Measurements from ENCODE around the gene ADRA2B.

Gene ADRA2B

DNA sequence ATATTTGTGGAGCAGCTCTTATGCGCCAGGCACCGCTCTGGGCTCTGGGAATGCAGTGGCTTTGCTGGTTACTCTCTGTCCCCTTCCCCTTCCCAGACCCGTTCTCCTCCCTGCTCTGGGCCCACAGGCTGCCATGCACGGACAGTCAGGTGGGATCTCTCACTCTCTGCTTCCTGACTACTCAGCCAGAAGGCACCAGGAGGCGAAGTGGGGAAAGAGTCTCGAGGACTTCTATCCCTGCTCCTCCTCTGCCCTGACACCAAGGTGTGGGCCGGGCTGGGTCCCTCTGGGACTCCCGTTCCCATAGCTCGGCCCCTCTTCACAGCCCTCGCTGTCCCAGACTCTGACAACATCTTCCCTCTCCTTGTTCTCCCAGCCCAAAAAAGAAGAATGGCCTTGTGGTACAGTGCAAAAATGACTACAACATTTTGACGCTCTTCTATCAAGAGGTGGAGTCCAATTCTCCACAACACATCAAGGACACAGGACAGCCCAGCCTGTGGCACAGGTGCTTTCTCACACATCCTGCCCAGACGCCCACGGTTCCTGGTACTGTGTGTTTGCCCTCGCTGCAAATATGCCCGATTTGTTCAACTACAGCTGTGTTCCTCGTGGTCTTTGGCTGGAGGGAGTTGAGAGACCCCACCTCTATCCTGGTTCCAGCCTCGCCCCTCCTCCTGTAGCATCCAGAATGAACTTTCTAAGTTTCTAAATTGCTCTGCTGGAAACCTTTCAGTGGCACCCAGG, 42.9 kb upstream of the ADRA2B start:
- no peak overlapping the region for H3K4me3 ChIP-seq (ENCODE audit: low read depth, low read length)
- in situ Hi-C loops (cut with HindIII; ENCODE audit: low sequenced_read_pairs), result no loop called here
- TF ChIP-seq, protein P1, sequence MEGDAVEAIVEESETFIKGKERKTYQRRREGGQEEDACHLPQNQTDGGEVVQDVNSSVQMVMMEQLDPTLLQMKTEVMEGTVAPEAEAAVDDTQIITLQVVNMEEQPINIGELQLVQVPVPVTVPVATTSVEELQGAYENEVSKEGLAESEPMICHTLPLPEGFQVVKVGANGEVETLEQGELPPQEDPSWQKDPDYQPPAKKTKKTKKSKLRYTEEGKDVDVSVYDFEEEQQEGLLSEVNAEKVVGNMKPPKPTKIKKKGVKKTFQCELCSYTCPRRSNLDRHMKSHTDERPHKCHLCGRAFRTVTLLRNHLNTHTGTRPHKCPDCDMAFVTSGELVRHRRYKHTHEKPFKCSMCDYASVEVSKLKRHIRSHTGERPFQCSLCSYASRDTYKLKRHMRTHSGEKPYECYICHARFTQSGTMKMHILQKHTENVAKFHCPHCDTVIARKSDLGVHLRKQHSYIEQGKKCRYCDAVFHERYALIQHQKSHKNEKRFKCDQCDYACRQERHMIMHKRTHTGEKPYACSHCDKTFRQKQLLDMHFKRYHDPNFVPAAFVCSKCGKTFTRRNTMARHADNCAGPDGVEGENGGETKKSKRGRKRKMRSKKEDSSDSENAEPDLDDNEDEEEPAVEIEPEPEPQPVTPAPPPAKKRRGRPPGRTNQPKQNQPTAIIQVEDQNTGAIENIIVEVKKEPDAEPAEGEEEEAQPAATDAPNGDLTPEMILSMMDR (IDR thresholded peaks at IDR 0.05; ENCODE audit: low read depth, low read length), result no peak
- DNase-seq (ENCODE audit: low read depth, low spot score), result no peak

DNA sequence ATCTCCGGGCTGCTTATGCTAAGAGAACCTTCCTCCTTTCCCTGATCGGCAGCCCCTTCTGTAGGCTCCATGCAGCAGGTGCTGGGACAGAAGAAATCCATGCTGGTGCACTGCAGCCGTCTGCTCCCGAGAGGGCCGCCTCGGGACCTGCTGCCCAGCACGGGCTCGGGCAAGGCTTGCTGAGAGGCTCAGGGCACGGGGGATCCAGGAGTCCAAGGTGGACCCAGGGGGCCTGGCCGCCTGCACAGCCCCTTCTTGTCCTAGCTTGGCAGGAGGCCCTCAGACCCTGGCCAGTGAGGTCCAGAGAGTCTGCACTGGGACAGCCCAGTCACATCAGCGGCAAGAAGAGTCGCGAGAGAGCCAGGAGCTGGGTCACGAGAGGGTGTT, 42.2 kb upstream of the ADRA2B start:
- in situ Hi-C loops (cut with HindIII; ENCODE audit: low sequenced_read_pairs), result no loop called here
- no peak overlapping the region for H3K4me3 ChIP-seq (ENCODE audit: low read depth, low read length)
- TF ChIP-seq, protein P1 (IDR thresholded peaks at IDR 0.05; ENCODE audit: low read depth, low read length), result no peak
- no peak for DNase-seq (ENCODE audit: low read depth, low spot score)

DNA sequence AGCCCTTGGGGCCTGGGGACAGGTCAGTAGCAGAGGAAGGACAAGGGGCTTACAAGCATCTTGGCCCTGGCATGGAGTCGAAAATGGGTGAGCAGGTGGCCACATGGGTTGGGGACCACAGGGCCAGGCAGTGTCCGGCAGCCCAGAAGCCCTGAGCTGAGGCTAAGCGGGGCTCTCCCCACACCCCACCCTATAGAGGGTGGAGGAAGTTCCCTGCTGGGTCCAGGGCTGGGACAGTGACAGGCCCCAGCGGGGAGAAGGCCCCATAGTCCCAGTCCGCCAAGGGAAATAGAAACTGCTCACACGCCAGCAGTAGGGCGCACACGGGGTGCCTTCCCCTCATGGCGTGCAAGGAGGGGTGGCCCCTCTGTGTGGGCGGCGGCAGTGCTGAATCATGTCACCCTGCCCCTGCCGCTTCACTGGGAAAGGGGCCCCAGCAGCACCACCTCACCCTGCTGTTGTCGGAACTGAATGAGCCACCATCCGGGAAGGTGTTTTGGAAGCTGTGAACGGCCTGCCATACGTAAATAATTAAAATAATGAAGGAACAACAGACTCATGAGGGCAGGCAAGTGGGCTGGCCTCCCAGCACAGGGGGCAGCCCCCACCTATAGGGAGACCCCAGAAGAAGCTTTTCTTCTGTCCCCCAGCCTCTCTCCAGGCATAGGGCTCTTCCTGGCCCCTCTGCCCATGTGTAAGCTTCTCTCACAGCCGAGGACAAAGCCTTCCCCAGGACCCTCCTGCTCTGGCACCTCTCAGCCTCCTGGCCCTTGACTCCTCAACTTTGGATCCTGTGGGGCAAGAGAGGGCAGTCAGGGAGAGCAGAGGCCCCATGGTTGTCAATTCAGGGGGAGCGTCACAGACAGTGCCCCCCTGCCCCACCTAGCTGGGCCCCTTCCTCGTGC, 41.5 kb upstream of the ADRA2B start:
- no peak for DNase-seq (ENCODE audit: low read depth, low spot score)
- in situ Hi-C loops (cut with HindIII; ENCODE audit: low sequenced_read_pairs), result no loop called here
- H3K4me3 ChIP-seq (ENCODE audit: low read depth, low read length), result no peak overlapping the region
- TF ChIP-seq, protein P1 (IDR thresholded peaks at IDR 0.05; ENCODE audit: low read depth, low read length), result no peak

DNA sequence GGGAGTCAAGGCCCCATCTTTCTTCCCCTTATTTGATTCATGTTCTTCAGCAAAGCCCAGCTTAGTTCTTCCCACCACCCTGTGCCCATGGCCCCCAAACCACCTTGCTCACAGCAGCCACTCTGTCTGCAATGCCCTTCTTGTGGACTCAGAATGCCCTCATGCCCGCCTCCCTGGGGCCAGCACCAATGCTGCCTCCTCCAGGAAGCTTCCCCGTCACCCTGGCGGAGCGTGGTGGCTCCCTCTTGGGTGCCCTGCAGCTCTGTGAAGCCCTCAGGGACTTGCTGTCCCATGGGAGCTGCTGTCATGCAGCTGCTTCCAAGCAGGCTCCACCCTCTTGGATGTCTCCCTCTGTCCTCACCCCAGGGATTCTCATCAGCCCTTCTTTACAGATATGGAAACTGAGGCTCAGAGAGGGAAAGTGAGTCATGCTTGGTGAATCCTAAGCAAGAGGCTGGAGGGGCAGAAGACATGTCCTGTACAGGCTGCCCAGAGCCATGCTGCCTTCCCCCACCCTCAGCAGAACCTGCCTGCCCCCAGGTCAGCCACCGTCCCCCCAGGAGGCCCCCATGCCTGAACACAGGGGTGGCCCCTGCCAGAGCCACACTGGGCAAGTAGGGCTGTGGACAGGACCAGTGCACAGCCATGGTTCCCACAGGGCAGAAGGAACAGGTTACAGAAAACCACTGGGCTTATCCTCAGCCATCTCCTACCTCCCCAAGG, 40.7 kb upstream of the ADRA2B start:
- DNase-seq (ENCODE audit: low read depth, low spot score), result no peak
- TF ChIP-seq, protein P1 (IDR thresholded peaks at IDR 0.05; ENCODE audit: low read depth, low read length), result no peak
- in situ Hi-C loops (cut with HindIII; ENCODE audit: low sequenced_read_pairs), result no loop called here

DNA sequence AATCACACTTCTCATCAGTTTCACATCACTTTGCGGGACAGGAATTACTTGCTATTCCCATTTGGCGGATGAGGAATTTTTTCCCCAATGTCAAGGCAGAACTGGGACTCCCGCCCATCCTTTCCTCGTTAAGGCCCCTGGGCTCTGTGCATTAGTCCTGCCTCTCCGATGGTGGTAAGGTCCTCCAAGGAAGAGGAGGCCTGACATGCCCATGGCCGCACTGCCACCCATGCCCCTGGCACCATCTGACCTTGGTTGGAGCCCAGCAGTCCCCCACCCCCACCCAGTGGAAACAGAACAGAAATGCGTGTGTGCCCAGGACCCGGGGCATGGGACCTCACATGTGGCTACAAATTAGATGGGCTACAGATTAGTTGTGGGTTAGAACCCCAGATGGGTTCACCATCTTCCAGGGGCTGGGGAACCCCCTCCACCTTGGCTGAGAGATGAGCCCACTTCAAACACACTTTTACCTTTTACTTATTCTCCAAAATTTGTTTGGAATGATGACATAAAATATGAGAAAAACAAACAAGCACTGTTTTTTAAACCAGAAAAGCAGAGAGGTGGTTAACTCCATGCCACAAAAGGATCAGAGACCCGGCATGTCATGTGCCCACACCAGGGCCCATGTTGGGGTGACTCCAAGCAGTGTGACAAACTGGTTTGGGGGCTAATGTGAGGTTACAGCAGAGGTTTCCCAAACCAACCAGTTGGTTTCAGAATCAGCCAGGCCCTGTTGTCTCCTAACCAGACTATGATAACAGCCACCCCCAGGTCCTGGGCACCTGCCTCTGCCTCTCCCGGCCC, 39.8 kb upstream of the ADRA2B start:
- DNase-seq (ENCODE audit: low read depth, low spot score), result no peak
- TF ChIP-seq, protein P1 (IDR thresholded peaks at IDR 0.05; ENCODE audit: low read depth, low read length), result no peak
- no peak overlapping the region for H3K4me3 ChIP-seq (ENCODE audit: low read depth, low read length)
- in situ Hi-C loops (cut with HindIII; ENCODE audit: low sequenced_read_pairs), result no loop called here

More for the DNA sequence above, 40.7 kb upstream of the ADRA2B start:
- no peak overlapping the region for H3K4me3 ChIP-seq (ENCODE audit: low read depth, low read length)
